ENCODE measurements around the gene SERPINB7. TPM values are rescaled to one million over a fixed set of nuclear protein-coding genes. Genes with fewer than 3 reads are reported as not detected.

The SERPINB7 gene
- total RNA-seq (2021), result 3.0 and 4.2 TPM in 2 replicates
- Bru-seq, nascent RNA, result percentile 32 among the genes with signal in this experiment
- BruChase-seq, experiment 1, labeled RNA remaining after a 2-hour chase, result percentile 30 among the genes with signal in this experiment
- percentile 48 among the genes with signal in this experiment for BruChase-seq, experiment 2, labeled RNA remaining after a 6-hour chase
- long read RNA-seq, transcript SERPINB7-202 (8 exons, 2,203 nt), result major isoform, 7 of 9 reads
- long read RNA-seq, partial matches to known transcripts, result 0 of 9 reads
- long read RNA-seq, other reads (novel, unspliced or antisense), result 1 of 9 reads

- intact Hi-C loops (cut with micrococcal nuclease; ENCODE audit: unreplicated experiment), result no loop called here
Measured at GRCh38 chr18:63775166-63775730, at the start of gene SERPINB7. SERPINB7 (plus strand) TSS chr18:63775418; CDS start chr18:63782373, 6,955 bp downstream.

GRCh38 chr18:63725682-63726480 is 49.3 kb upstream of the SERPINB7 start:
- intact Hi-C loops (cut with micrococcal nuclease; ENCODE audit: unreplicated experiment), result no loop called here
- ChIA-PET POLR2A (ENCODE audit: unreplicated experiment) (no interaction called here), CTCF (no interaction called here)
- Histone ChIP-seq H3K9me3 (ENCODE audit: insufficient read depth, low read depth) (peaks cover 5% of the 10 kb centered on the region; the same call in 1 of the 2 replicates), H3K4me1 (replicated peaks; ENCODE audit: insufficient read depth) (peaks cover 5% of the 10 kb centered on the region), H3F3A (ENCODE audit: insufficient read depth, low read depth) (no peaks in the 10 kb centered on the region), H4K20me1 (ENCODE audit: insufficient read depth) (no peaks in the 10 kb centered on the region), H2AFZ (no peak overlapping the region), H3K9me2 (ENCODE audit: insufficient read depth) (no peaks in the 10 kb centered on the region), H3K79me2 (ENCODE audit: low read depth) (no peaks in the 10 kb centered on the region), H3K36me3 (ENCODE audit: low read depth) (no peaks in the 10 kb centered on the region), H3K4me3 (no peak overlapping the region), H3K27ac (no peak overlapping the region), H3K27me3 (ENCODE audit: insufficient read depth, low read depth) (no peaks in the 10 kb centered on the region), H3K4me2 (no peak overlapping the region)
- no TSS peak for BruUV-seq (replicated peaks)
- TF ChIP-seq CTCF (conservative IDR thresholded peaks at IDR 0.05), result no peak
- no peak for TF ChIP-seq EZH2 (IDR thresholded peaks at IDR 0.05; ENCODE audit: low read depth)
- DNase-seq, result no peak

More at GRCh38 chr18:63775166-63775730, at the start of gene SERPINB7:
- Histone ChIP-seq H2AFZ (peak within 1 kb of the TSS; percentile 61), H3K27me3 (ENCODE audit: insufficient read depth, low read depth) (no peaks in the 10 kb centered on the region), H4K20me1 (ENCODE audit: insufficient read depth) (no peaks in the 10 kb centered on the region), H3K4me2 (peak within 1 kb of the TSS; percentile 57), H3K9me2 (ENCODE audit: insufficient read depth) (no peaks in the 10 kb centered on the region; the same call in 1 of the 2 replicates), H3K4me3 (no peak within 1 kb of the TSS), H3K36me3 (ENCODE audit: low read depth) (no peaks in the 10 kb centered on the region), H3K9me3 (ENCODE audit: insufficient read depth, low read depth) (0 out of 2 replicates have a peak, but pooled peaks cover 5% of the 10 kb centered on the region), H3K27ac (peak within 1 kb of the TSS; percentile 87), H3F3A (ENCODE audit: insufficient read depth, low read depth) (peaks cover 11% of the 10 kb centered on the region), H3K4me1 (replicated peaks; ENCODE audit: insufficient read depth) (peaks cover 23% of the 10 kb centered on the region), H3K79me2 (ENCODE audit: low read depth) (no peaks in the 10 kb centered on the region)
- CTCF ChIA-PET, result no interaction called here
- TF ChIP-seq CTCF (conservative IDR thresholded peaks at IDR 0.05), result no peak
- no peak for TF ChIP-seq EZH2 (IDR thresholded peaks at IDR 0.05; ENCODE audit: low read depth)
- peak; percentile 29 to 92 for DNase-seq
- POLR2A ChIA-PET (ENCODE audit: unreplicated experiment), result no interaction called here
- no TSS peak for BruUV-seq (replicated peaks)

GRCh38 chr18:63730773-63731172 is 44.4 kb upstream of the SERPINB7 start:
- peak overlapping the region; percentile 39; the same call in 1 of the 2 replicates for H3K27ac ChIP-seq
- POLR2A ChIA-PET (ENCODE audit: unreplicated experiment), result interaction anchor here (0.6 to 0.8 kb wide), 3 partner anchors 48 to 477 kb away, joined by 3 to 5 read pairs (median 4); partner anchors contain the start of gene SERPINB8
- DNase-seq, result peak; percentile 68 to 80

More at GRCh38 chr18:63730773-63731172, 44.4 kb upstream of the SERPINB7 start:
- TF ChIP-seq CTCF (conservative IDR thresholded peaks at IDR 0.05) (no peak), EZH2 (IDR thresholded peaks at IDR 0.05; ENCODE audit: low read depth) (no peak)
- Histone ChIP-seq H2AFZ (no peak overlapping the region), H3K9me2 (ENCODE audit: insufficient read depth) (no peaks in the 10 kb centered on the region), H3K4me2 (no peak overlapping the region), H3K36me3 (ENCODE audit: low read depth) (no peaks in the 10 kb centered on the region), H3K27me3 (ENCODE audit: insufficient read depth, low read depth) (no peaks in the 10 kb centered on the region), H3K9me3 (ENCODE audit: insufficient read depth, low read depth) (peaks cover 5% of the 10 kb centered on the region; the same call in 1 of the 2 replicates), H4K20me1 (ENCODE audit: insufficient read depth) (no peaks in the 10 kb centered on the region), H3F3A (ENCODE audit: insufficient read depth, low read depth) (no peaks in the 10 kb centered on the region), H3K4me1 (replicated peaks; ENCODE audit: insufficient read depth) (peaks cover 10% of the 10 kb centered on the region), H3K4me3 (no peak overlapping the region), H3K79me2 (ENCODE audit: low read depth) (no peaks in the 10 kb centered on the region)
- intact Hi-C loops (cut with micrococcal nuclease; ENCODE audit: unreplicated experiment), result loop anchor here (2.0 kb wide), 2 partner anchors 48 to 126 kb away; no protein-coding TSS in a partner anchor
- CTCF ChIA-PET, result no interaction called here
- no TSS peak for BruUV-seq (replicated peaks)

All from PC-9 (cell line).